Putamen (tissue), 1 donor: Measurements from ENCODE around the gene PCDHGA1.
"Not testable (repeated sequence)": the region's sequence is repeated elsewhere in the genome, so short reads cannot be mapped to it uniquely, and the experiment has no call there.

ENCODE experiments used
- DNase-seq: peaks from one replicate; pipeline ENCODE4 v3.0.0-alpha.2; 2016; ENCODE audit warnings: low spot score

The PCDHGA1 gene

GRCh38 chr5:141330299-141331080, at the start of gene PCDHGA1:
Gene PCDHGA1, plus strand, starts transcription at chr5:141330514.
- DNase-seq = no peak

GRCh38 chr5:141298376-141298775, 31.9 kb upstream of the PCDHGA1 start:
- DNase-seq = no peak

- no peak for DNase-seq
Observed at GRCh38 chr5:141303756-141304155, 26.6 kb upstream of the PCDHGA1 start, which contains the start of gene SLC25A2. Gene SLC25A2, minus strand, starts transcription at chr5:141304049. Its CDS starts 184 bp downstream, at chr5:141303865.

GRCh38 chr5:141306630-141307029, 23.7 kb upstream of the PCDHGA1 start:
- DNase-seq = no peak

GRCh38 chr5:141313711-141314110, 16.6 kb upstream of the PCDHGA1 start:
- no peak for DNase-seq

GRCh38 chr5:141316963-141317362, 13.4 kb upstream of the PCDHGA1 start:
- not testable (repeated sequence) for DNase-seq

- no peak for DNase-seq
Observed at GRCh38 chr5:141319202-141319601, 11.1 kb upstream of the PCDHGA1 start.

GRCh38 chr5:141319699-141320098, 10.6 kb upstream of the PCDHGA1 start:
- DNase-seq = no peak

- peak; percentile 93 for DNase-seq
Observed at GRCh38 chr5:141320225-141321169, 9.8 kb upstream of the PCDHGA1 start, which contains the start of gene TAF7. Gene TAF7, minus strand, starts transcription at chr5:141320784. Its CDS starts 740 bp downstream, at chr5:141320044.

GRCh38 chr5:141322261-141322660, 8.1 kb upstream of the PCDHGA1 start:
- no peak for DNase-seq

GRCh38 chr5:141326088-141326854, 4.0 kb upstream of the PCDHGA1 start:
- peak; percentile 72 for DNase-seq

- DNase-seq = no peak
Observed at GRCh38 chr5:141328231-141328630, 2.1 kb upstream of the PCDHGA1 start.

GRCh38 chr5:141332571-141332970, 2.3 kb downstream of the PCDHGA1 start:
- not testable (repeated sequence) for DNase-seq

GRCh38 chr5:141338538-141339306, 8.4 kb downstream of the PCDHGA1 start, which contains the start of gene PCDHGA2:
Gene PCDHGA2, plus strand, starts transcription at chr5:141338760.
- DNase-seq = no peak

- DNase-seq = not testable (repeated sequence)
Observed at GRCh38 chr5:141340781-141341354, 10.6 kb downstream of the PCDHGA1 start.

GRCh38 chr5:141342773-141343172, 12.5 kb downstream of the PCDHGA1 start:
- DNase-seq = no peak

GRCh38 chr5:141343242-141343952, 13.1 kb downstream of the PCDHGA1 start, which contains the start of gene PCDHGA3:
Gene PCDHGA3, plus strand, starts transcription at chr5:141343829. Its CDS starts 205 bp downstream, at chr5:141344034.
- DNase-seq = no peak

GRCh38 chr5:141343953-141344463, 13.7 kb downstream of the PCDHGA1 start:
- no peak for DNase-seq

- DNase-seq = no peak
Observed at GRCh38 chr5:141345327-141345726, 15.0 kb downstream of the PCDHGA1 start.
